Adrenal gland (tissue), 12 donors: Measurements from ENCODE around the gene SLC25A24. TPM values are rescaled to one million over a fixed set of nuclear protein-coding genes. Genes with fewer than 3 reads are reported as not detected.

Experiments
- DNase-seq, 7 donors: peaks; one replicate each; pipeline ENCODE4 v3.0.0-alpha.2; 2019 to 2020
- H3K27ac ChIP-seq, 5 donors: fragments of 200-600 bp; sonication (generic) in 4 of 5; 1 replicate in 3 of 5; 2 replicates in 2 of 5; pipeline versions ENCODE4 v1.5.1 to v1.8.0; 2016 to 2020; ENCODE audit warnings: mild to moderate bottlenecking in 1 of 5
- H3K27me3 ChIP-seq: fragments of 200-600 bp; 2 replicates; pipeline ENCODE4 v1.8.0; 2021
- H3K36me3 ChIP-seq, 2 donors: fragments of 200-600 bp; replicated peaks in 1 of 2; 1 replicate in 1 of 2; 2 replicates in 1 of 2; pipeline versions ENCODE4 v1.5.1 to v1.8.0; 2018 to 2022
- H3K4me1 ChIP-seq, 2 donors: fragments of 200-600 bp; replicated peaks in 1 of 2; 1 replicate in 1 of 2; 2 replicates in 1 of 2; pipeline versions ENCODE4 v1.5.1 to v1.8.0; 2018 to 2021
- H3K4me3 ChIP-seq, 4 donors: fragments of 200-600 bp; sonication (generic) in 3 of 4; one replicate each; pipeline ENCODE4 v1.5.1; 2016 to 2018
- H3K9me3 ChIP-seq, 3 donors: fragments of 200-600 bp; sonication (generic) in 1 of 3; replicated peaks in 1 of 3; 1 replicate in 2 of 3; 2 replicates in 1 of 3; pipeline versions ENCODE4 v1.5.1 to v1.8.0; 2016 to 2021
- POLR2A ChIP-seq, 2 donors: fragments of 450-650 bp; IDR thresholded peaks; one replicate each; pipeline ENCODE4 v1.6.1; 2017; ENCODE audit warnings: antibody characterized with exemption in 2 of 2, mild to moderate bottlenecking in 2 of 2, moderate library complexity in 1 of 2
- WGBS, 4 donors: extraction: QIAGEN DNeasy Blood & Tissue Kit in 2 of 4; methylation state at CpG; one replicate each; pipeline versions ENCODE4 v1.1.5 to v1.1.7; 2013 to 2017; 5-methylcytosine and 5-hydroxymethylcytosine counted together
- intact Hi-C, 2 donors: fragments of 100-400 bp; cut with DNase I; formaldehyde crosslinking; loops; one replicate each; pipeline versions ENCODE4 v1.14.1 to v1.15.0; 2022 to 2023
- polyA plus RNA-seq, 3 donors: library from polyadenylated mRNA; stranded (reverse); fragments of 200-250 nt in 2 of 3; fragments of 350-450 nt in 1 of 3; fragmentation: Illumina TruSeq in 1 of 3; extraction: RNeasy Lipid Tissue Mini Kit (QIAGEN cat#74804) in 1 of 3; gene quantifications; one replicate each; pipeline ENCODE4 v1.2.3, GENCODE V29; 2013 to 2014
- total RNA-seq, 9 donors: library from RNA; depleted of rRNA in 4 of 9; stranded (reverse); fragments of >200 nt in 4 of 9; fragments of 120-200 nt in 1 of 9; fragmentation: NEBNext Ultra II Directional in 1 of 9; extraction: Animal tissue kit (Norgen Biotek cat#: 25700) in 1 of 9; gene quantifications; one replicate each; pipeline versions ENCODE4 v1.1.0 to v1.2.4, GENCODE V29; 2013 to 2023
- TF ChIP-seq, protein P1 (sequence below), 6 experiments: fragments of 450-650 bp in 4 of 6; fragments of 200-600 bp in 2 of 6; sonication (generic) in 1 of 6; IDR thresholded peaks; 1 replicate in 5 of 6; 2 replicates in 1 of 6; pipeline versions ENCODE4 v1.5.1 to v1.8.0; 2016 to 2021; ENCODE audit warnings: antibody characterized with exemption in 6 of 6, mild to moderate bottlenecking in 2 of 6, moderate library complexity in 1 of 6
- donor health status: healthy with polysubstance abuse.
- donor health status: Bipolar disorder and iron deficiency.
- donor health status: DM: yes; HTN: yes; CAD: no.
- donor health status: DM: no; HTN: no; CAD: no.
- donor health status: DM: no; HTN: no; CAD: no.
- donor health status: DM: yes; HTN: yes; CAD: no.

Gene SLC25A24
- total and polyA plus RNA-seq, 12 donors: 3.9 to 38.5 (median 27.2) TPM

DNA sequence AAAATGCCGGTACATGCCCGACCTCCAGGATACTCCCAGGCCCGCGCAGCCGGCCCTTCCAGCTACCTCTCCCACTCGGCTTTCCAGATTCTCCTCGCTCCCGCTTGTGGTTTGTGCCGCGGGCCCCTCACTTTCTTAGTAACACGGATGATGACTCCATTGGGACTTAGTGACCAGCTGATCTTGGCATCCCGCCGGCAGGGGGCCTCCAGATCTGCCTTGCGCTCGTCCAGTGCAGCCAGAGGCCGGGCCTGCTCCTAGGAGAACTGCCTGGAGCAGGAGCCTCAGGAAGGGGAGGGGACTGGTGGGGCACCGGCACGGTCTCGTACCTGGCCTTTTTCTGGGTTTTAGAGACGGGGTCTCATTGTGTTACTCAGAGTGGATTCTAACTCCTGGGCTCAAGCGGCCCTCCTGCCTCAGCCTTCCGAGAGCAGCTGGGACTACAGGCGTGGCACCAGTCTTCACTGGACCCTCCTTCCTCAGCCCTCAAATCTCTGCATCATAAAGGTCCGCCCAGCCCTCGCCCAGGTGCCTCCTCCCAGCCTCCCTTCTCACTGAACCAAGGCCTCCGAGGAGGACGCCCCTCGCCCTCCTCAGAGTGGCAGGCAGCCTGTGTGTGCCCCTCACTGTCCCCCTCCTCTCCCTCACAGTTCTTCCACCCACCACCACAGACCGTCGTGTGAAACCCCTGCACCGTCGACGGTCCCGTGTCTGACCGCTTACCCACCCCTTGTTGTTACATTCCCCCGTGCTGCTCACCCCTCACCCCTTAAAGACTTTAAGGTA, 78.6 kb downstream of the SLC25A24 start:
- intact Hi-C loops: loop anchor here in 1 of 2 donors (5.0 kb wide), 1 partner anchor 154 kb away; the partner anchor contains the start of gene VAV3
- no peaks in the 10 kb centered on the region for H3K27me3 ChIP-seq
- 76 to 80% (median 77%) methylated on average over 27 to 36 of the region's 36 CpGs for WGBS, 4 donors
- DNase-seq: peak in 1 of 7 donors; percentile 69
- H3K4me1 ChIP-seq: peaks cover 0 to 16% of the 10 kb centered on the region in 2 donors
- no peaks in the 10 kb centered on the region for H3K36me3 ChIP-seq
- no peak overlapping the region for H3K27ac ChIP-seq
- H3K9me3 ChIP-seq: no peaks in the 10 kb centered on the region
- TF ChIP-seq POLR2A (IDR thresholded peaks at IDR 0.05): no peak
- TF ChIP-seq, protein P1, sequence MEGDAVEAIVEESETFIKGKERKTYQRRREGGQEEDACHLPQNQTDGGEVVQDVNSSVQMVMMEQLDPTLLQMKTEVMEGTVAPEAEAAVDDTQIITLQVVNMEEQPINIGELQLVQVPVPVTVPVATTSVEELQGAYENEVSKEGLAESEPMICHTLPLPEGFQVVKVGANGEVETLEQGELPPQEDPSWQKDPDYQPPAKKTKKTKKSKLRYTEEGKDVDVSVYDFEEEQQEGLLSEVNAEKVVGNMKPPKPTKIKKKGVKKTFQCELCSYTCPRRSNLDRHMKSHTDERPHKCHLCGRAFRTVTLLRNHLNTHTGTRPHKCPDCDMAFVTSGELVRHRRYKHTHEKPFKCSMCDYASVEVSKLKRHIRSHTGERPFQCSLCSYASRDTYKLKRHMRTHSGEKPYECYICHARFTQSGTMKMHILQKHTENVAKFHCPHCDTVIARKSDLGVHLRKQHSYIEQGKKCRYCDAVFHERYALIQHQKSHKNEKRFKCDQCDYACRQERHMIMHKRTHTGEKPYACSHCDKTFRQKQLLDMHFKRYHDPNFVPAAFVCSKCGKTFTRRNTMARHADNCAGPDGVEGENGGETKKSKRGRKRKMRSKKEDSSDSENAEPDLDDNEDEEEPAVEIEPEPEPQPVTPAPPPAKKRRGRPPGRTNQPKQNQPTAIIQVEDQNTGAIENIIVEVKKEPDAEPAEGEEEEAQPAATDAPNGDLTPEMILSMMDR (IDR thresholded peaks at IDR 0.05): no peak
- no peak overlapping the region for H3K4me3 ChIP-seq

DNA sequence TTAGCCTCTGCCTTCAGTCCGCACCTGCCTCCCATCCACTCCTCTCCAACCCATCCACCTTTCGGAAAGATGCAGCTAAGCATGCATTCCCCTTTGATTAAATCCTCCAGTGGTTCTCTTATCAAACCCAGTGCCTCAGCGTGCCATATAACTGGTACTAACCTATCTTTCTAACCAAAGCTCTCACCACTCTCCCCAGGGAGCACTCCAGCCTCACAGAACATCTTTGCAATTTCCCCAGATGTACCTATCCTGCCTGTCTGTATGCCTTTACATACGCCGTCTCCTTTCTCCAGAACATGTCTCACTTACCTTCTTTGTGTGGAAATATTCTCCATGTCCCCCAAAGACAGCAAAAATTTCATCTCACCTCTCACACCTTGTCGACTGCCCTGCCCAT, 80.0 kb downstream of the SLC25A24 start:
- TF ChIP-seq, protein P1 (IDR thresholded peaks at IDR 0.05): no peak
- no peak for TF ChIP-seq POLR2A (IDR thresholded peaks at IDR 0.05)
- peaks cover 0 to 13% of the 10 kb centered on the region in 2 donors for H3K4me1 ChIP-seq
- H3K27me3 ChIP-seq: no peaks in the 10 kb centered on the region
- WGBS, 4 donors: 91 to 96% (median 93%) methylated on average over 6 of the region's 6 CpGs
- no peak overlapping the region for H3K4me3 ChIP-seq
- H3K27ac ChIP-seq: no peak overlapping the region
- intact Hi-C loops: loop anchor here in 1 of 2 donors (5.0 kb wide), 1 partner anchor 153 kb away; the partner anchor contains the start of gene VAV3
- no peaks in the 10 kb centered on the region for H3K9me3 ChIP-seq
- DNase-seq: no peak
- no peaks in the 10 kb centered on the region for H3K36me3 ChIP-seq

DNA sequence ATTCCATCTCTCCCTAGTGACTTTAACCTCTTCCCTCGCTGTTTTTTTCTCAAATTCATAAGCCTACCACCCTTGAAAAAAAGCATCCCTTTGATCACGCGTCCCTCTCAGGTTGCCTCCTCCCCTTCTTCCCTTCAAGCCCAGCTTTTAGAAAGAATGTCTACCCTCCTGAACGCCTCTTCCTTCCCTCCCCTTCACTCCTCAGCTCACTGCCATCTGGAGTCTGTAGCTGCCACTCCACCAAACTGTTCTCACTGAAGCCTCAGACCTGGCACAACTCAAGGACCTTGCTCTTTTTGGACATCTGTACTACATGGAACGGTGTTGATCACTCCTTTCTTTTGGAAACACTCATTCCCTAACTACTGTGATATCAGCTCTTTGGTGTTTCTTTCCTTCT, 80.6 kb downstream of the SLC25A24 start:
- TF ChIP-seq, protein P1 (IDR thresholded peaks at IDR 0.05): no peak
- no peak for TF ChIP-seq POLR2A (IDR thresholded peaks at IDR 0.05)
- peaks cover 0 to 12% of the 10 kb centered on the region in 2 donors for H3K4me1 ChIP-seq
- 58 to 77% (median 68%) methylated on average over 5 of the region's 5 CpGs for WGBS, 4 donors
- H3K36me3 ChIP-seq: no peaks in the 10 kb centered on the region
- intact Hi-C loops: no loop called here
- no peaks in the 10 kb centered on the region for H3K9me3 ChIP-seq
- H3K27ac ChIP-seq: no peak overlapping the region
- H3K27me3 ChIP-seq: no peaks in the 10 kb centered on the region
- no peak for DNase-seq
- H3K4me3 ChIP-seq: no peak overlapping the region

DNA sequence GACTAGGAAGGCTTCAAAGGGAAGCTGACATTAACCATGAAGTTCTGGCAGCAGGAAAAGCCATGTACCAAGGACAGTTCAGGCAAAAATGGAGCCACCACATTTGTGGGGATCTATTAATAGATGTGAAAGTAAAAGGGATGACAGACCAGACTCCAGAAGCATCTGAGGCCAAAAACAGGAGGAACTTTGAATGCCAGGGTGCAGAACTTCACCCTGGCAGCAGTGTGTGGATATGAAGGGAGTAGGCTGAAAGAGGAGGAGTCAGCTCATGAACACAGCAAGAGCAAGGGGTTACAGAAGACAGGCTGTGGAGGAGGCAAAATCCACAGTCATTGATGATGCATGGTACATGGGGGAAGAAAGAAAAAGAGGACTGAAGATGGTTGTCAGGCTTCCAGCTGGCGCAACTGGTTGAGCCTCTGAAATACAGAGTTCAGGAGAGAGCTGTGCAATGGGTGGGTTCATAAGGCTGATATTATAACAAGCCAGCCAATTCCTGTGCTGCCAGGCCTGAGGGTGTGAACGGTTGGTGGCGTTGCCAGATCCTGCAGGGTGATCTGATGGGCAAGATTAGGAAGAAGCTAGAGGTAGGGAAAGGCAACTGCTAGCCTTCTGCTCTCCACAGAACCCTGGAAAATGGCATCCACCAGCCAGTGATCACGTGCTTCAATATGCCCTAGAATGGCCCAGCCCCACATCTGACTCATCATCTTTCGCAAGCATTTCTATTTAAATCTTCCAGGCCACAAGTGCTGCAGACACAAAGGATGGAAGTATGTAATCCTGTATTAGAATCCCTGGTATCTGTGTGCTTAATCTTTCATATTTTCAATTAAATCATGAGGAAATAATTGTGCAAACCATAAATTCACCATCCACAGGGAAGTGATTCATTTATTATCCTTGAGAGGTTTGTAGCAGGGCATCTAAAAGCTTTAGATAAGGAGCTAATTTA, 81.9 kb downstream of the SLC25A24 start:
- H3K36me3 ChIP-seq: no peaks in the 10 kb centered on the region
- no peak overlapping the region for H3K4me3 ChIP-seq
- DNase-seq: peak in 4 of 7 donors; percentile 56 to 83 (median 66)
- H3K4me1 ChIP-seq: peaks cover 0 to 12% of the 10 kb centered on the region in 2 donors
- 61 to 84% (median 76%) methylated on average over 4 to 5 of the region's 5 CpGs for WGBS, 4 donors
- TF ChIP-seq, protein P1 (IDR thresholded peaks at IDR 0.05): no peak
- no peak for TF ChIP-seq POLR2A (IDR thresholded peaks at IDR 0.05)
- intact Hi-C loops: no loop called here
- H3K27ac ChIP-seq: no peak overlapping the region
- no peaks in the 10 kb centered on the region for H3K9me3 ChIP-seq
- no peaks in the 10 kb centered on the region for H3K27me3 ChIP-seq
